Activated gamma-delta T cell treated with anti-CD3 and anti-CD28 coated beads, Interleukin-2, amount 50 U/mL, for 16 hours (primary cell): Measurements from ENCODE around the gene STXBP6.
"Not testable (repeated sequence)": the region's sequence is repeated elsewhere in the genome, so short reads cannot be mapped to it uniquely, and the experiment has no call there.

ENCODE experiments used
- DNase-seq: peaks from one replicate; pipeline ENCODE4 v3.0.0-alpha.2; 2020; ENCODE audit warnings: low read depth

STXBP6 gene

DNA sequence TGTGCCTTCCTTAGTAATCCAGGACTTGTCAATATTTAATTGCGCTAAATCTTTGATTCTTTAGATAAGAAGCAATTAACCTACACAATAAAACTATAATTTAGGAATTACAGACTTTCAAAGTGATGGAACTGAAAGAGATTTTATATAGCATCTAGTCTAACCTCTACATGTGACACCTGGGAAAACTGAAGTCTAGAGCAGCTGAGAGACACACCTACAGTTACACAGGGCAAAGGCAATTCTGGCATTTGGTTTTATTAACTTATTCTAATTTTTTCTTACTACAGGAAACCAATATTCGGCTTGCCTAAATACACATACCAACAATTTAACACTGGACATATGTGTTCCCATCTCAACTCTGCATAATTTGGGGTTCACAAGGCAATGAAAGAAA, 196.5 kb downstream of the STXBP6 start:
- DNase-seq = no peak

DNA sequence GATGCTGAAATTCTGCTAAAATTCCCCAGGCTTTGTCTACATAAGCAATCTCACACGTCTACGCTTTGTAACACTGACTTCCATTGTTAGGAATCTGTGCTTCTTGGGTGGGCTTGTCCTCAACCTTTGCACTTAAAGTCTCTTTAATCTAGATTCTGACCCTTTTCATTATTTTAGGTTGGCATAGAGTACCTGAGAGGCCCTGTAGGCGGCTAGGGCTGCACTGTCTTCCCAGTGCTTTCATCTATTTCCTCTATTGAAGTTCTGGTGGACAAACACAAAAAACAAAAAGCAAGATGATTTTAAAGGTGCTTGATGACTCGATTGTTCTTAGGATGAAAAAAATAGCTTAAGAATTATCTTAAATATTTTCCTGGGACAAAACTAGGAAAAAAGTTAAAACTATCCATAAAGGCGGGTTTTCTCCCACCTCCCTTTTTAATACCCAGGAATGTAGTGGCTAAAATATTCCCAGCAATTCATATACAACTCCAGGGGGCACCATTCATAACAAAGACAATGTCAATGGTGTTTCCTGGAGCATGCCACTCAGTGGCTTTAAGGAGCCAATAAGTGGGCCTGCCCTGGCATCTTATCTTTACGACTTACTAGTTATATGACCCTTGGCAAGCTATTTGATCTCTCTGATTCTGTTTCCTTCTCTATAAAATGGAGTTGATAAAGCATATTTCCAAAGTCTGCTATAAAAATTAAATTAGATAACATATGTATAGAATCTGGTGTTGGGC, 197.5 kb downstream of the STXBP6 start:
- no peak for DNase-seq

DNA sequence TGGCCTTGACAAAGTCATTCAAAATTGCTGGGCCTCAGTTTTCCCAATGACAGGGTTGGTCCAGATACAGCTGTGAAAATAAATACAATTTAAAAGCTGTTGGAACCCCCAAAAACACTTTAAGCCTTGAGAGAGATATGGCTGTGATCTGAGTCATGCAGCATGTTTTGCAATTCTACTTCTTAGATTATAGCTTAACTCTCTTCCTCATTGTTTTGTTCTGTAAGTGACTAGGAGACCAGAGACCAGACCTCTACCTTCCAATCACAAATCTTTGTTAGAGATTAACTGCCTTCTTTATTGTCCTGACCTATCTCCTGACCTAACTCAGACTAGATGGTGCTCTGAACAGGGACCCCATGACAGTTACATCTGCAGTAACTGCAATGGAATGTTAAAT, 198.1 kb downstream of the STXBP6 start:
- DNase-seq = no peak

DNA sequence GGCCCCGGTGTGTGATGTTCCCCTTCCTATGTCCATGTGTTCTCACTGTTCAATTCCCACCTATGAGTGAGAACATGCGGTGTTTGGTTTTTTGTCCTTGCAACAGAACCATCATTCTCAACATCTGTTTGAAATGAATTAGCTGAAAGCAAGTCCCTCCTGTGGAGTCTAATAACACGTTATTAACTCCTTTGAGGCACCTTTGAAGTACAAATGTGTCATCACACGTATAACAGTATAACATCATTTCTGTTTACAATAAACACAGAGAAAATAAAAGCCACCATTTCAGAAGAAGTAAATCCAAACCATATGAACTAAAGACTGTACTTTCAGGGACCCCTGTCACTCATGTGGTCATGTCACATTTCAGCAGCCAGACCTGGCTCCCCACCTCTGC, 198.5 kb downstream of the STXBP6 start:
- no peak for DNase-seq

DNA sequence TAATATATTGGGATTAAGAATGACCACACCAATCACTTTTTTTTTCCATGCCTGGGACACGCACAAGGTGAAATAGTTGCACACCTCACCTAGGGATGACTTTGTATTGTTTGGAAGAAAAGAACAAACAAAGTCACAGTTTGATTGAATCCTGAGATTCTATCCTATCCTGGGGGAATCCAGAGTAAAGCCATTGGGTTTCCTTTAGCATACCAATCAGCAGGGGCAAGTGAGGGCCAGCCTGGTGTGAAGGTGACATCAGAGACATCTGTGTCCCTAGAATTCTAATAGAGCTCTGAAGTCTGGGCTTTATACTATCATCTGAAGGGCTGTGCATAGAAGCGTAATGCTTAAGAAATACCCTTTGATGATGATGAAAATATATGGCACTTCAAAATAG, 199.9 kb downstream of the STXBP6 start:
- no peak for DNase-seq

DNA sequence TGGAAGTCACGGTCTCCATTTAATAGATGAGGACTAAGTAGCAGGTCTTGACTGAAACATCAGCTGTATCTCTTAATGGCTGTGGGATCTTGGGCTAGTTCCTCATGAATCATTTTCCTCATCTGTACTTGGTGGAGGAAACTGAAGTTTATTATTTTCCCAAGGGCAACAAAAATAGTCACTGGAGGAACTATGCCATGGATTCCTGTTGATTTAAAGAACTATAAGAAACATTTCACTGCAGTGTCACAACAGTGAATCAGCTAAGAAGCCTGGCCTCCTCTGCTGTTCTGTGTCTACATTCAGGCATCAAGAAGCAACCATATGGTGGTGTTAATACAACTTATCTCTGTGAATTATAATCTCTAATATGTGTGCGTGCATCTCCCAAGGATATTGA, 200.5 kb downstream of the STXBP6 start:
- no peak for DNase-seq

DNA sequence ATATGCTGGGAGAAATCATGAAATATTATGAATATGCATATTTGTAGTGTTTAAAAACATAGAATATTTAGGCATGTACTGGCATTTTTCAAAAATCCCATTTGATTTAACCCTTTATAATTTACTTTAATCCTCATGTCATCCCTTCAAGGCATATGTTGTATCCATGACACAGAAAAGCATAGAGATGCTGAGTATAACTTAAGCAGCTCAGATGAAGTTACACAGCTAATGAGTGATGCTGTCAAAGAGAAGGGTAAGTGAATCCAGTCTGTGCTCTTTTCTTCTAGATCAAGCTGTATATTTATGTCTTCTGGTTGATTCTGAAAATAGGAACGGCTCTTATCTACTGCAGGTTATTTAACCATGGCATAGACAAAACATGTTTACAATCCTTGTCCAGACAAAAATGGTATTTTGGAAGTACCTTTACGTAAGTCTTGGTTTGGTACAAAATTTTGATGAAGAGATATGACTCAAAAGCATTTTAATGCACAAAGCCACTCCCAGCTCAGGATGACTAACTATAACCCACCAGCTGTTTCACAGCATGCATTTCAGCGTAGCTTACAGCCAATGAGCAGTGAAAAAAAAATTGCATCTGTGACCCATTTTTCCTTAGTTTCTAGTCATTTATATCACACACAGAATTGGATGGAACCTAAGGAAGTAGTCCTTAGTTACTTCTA, 201.7 kb downstream of the STXBP6 start:
- no peak for DNase-seq

DNA sequence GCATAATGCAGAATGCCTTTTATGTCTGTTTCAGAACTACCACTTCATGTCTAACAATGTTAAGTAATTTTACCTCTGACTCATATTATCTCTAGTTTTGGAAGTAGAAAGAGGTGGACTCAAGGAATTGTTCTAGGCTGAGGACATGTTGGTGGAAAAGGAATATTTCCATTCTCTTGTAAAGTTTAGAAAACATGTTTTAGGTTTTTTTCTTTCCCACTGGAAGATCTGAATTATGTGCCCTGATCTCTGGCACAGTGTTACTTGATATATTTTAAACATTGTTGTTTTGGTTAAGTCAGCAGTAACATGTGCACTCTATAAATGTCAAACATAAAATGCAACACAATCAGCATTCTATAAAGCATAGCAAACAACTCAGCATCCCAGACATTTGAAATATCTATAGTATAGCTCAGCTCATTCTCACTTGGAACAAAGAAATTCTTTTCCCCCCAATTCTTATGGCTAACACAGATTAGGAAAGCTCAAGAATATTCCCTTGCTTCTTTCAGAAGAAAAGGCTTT, 202.3 kb downstream of the STXBP6 start:
- DNase-seq = no peak

DNA sequence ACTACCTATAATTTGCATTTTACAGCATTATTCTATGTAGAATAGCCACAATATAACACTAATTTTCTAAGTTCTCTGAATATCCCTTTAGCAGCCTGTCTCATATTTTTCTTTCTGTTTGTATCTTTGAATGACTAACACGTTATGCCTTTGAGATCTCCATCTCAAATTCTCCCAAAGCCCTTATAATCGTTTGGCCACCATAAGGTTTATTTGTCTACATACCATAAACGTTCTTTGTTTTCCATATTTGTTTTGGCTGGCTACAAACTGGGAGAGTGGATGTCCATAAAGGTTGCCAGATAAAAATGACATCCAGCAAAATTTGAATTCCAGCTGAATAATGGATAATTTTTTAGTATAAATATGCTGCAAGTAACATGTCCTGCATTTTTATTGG, 203.7 kb downstream of the STXBP6 start:
- DNase-seq = no peak

DNA sequence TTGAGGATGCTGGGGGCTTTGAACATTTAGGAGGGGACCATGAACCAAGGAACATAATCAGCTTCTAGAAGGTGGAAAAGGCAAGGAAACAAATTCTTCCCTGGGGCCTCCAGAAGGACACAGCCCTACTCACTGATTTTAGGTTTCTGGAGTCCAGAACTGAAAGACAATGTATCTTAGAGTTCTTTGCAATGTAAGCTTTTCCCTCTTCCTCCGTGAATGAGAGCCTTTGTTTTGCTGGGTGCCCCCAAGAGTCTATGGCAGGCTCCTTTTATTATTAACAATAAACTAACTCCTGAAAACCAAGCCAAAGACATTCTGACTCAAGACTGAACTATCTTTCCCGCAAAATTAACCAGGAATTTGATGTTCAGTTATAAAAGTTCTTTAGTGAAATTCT, 204.1 kb downstream of the STXBP6 start:
- DNase-seq = no peak

DNA sequence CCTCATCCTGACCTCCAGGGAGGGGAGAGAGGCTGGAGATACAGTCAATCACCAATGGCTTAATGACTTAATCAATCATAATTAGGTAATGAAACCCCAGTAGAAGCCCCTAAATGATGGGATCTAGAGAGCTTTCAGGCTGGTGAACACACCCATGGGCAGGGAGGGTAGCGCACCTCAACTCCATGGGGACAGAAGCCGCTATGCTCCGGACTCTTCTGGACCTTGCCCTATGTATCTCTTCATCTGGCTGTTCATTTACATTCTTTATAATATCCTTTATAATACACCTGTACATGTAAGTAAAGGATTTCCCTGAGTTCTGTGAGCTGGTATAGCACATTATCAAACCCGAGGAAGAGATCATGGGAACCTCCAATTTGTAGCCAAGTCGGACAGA, 205.9 kb downstream of the STXBP6 start:
- DNase-seq = no peak

DNA sequence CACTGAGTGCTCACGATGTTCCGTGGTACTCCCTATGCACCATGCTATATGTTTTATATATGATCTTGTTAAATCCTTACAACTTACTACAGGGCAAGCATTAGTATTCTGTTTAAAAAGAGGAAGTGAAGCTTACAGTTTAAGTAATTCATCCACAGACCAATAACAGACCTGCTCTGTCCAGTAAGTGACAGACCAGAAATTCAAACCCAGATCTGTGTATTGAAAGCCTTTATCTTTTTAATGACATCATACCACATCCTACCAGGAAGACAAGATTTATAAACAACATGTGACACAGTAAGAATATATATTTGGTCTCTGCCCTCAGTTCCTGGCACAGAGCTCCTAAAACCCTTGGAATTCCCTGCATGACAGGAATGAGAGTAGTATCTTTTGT, 206.5 kb downstream of the STXBP6 start:
- DNase-seq = no peak

DNA sequence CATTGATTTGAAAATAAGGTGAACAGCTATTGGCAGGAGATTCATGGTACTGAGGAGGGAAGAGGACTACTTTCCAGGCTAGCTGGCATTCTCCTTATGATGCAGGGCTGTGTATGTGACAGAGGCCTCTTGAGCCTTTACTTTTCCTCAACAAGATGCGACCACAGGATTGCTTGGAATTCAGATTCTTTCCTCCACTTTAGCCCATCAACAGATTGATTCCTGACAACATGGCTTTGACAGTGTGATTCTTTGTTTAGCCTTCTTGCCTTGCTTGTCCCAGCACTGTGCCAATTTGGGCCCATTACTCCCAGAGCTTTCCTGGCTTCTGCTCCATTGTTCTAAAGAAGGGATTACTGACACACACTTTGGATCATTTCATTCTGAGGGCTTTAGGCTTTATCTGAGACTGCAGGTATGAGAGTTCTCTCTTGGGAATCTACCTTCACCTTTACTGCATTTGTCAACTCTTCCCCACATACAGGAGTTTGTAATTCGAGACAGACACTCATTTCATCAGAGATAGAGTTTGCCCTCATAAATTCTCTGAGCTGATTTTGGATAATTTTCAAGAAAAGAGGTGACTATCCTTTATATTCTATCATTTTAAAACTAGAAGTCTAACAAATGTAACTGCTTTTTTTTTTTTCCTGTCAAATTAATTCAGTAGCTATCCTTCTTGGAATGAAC, 209.6 kb downstream of the STXBP6 start:
- no peak for DNase-seq

DNA sequence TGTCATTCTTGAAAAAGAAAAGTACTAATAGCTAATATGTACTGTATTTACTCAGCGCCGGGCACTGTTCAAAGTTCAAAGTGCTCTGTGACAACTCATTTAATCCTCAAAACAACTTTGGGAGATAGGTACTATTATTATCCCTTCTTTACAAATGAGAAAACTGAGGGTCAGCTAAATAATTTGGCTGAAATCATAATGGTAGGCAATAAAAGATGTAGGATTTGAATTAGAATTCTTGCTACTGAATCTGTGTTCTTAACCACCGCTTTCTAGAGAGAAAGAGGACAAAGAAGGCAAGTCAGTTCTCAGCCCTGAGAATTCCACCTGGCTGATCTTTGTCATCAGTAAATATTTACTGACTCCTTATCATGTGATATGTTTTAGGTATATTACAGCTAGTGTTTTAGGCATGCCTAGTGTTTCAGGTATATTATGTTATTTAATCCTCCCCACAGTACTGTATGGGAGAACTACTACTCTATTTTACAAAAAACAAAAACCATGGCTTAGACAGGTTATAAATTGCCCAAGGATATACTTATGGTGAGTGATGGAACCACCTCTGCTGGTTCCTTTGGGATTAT, 210.2 kb downstream of the STXBP6 start:
- no peak for DNase-seq

DNA sequence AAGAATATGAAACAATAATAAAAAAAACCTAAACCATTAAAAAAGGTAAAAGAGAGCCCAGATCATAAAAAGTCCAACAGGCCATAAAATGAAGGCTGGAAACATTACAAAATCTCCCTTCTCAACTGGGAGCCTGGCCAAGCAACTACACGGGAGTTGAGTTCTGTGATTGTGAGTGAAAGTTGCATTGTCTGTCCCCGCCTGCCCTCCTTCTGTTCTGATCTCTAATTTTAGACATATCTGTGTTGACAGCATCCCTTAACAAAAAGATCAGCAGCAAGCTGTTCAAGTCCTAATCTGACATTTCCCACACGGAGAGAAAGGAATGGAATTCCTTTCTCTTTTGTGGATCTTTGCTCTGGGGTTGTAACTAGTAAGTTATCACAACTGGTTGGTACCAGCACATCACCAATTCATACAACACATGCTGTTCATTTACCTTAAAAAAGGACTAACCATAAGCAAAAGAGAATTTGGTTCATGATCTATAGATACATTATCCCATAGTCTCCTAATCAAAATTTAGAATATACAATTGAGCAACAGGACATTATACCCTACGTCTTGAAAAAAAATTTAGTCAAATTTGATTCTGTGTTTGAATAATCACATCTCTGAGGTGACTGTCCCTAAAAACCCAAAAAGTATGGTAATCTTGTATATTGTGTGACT, 210.9 kb downstream of the STXBP6 start:
- no peak for DNase-seq

DNA sequence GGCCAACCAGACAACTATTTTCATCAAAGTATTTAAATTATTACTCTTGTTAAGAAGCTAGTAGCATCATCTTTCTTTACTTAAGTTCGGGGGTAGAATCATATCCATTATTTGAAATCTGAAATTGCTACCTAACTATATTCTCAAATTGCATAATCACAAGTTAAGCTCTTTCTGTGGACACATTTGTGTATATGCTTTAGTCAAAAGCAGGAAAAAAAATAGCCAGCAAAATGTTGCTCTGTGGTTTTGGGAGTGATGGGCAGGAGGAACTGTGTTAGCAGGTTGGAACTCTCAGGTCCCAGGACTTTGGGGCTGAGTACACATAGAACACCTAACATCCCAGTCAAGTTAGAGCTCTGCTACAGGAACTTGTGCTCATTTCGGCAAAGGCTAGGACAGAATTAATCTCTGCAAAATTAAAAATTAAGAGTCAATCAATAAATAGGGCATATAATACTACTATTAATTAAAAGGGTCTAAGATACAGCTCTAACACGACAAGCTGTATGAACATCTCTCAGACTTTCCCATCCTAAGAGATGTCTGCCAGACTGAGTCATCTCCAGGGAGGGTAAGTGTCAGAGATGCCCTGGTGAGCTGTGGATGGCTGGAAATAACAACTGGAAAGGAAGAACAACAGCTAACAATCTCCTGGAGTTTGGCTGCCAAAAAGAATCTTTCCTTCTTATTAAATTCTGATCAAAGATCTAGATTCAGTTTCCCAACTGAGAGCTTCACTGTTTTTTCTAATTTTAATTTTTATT, 212.5 kb downstream of the STXBP6 start:
- DNase-seq = no peak

DNA sequence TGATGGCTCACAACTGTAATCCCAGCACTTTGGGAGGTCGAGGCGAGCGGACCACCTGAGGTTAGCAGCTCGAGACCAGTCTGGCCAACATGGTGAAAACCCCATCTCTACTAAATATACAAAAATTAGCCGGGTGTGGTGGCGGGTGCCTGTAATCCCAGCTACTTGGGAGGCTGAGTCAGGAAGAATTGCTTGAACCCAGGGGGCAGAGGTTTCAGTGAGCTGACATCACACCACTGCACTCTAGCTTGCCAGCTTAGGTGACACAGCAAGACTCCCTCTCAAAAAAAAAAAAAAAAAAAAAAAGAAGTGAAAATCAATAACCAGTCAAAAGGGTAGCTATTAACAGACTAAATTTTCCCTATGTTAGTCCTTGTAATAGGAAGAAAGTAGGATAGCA, 213.6 kb downstream of the STXBP6 start:
- not testable (repeated sequence) for DNase-seq

DNA sequence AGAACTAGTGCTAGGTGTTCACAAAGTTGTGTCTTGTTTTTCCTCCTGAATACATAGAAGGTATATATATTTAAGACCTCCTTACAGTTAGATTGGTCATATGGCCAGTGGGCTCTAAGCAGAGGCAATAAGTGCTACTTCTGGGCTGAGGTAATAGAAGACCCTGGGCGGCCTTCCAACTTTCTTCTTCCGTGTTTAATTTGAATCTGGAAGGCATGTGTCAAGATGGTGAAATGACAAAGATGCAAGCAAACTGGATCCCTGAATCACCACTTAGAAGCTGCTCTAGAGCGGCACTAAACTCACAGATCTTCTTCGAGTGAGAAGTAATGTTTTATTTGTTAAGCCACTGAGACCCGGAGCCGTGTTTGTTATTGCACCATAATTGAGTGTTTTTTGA, 215.0 kb downstream of the STXBP6 start:
- DNase-seq = no peak

DNA sequence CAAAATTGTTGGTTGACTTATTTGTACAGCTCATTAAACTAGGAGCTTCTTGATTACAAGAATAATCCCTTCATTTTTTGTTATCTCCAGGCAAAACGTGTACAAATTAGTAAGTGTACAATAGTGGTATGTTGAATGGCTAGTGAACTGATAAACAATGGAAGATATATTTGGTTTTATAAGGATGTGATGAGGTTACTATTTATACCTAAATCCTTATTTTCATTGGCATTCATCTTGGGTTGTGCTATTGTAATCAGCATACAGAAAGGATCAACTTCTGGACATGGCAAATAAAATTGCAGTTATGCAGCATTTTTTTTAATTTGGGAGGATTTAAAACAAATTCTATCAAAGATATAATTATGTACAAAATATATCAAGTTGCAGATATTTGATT, 216.6 kb downstream of the STXBP6 start:
- no peak for DNase-seq

DNA sequence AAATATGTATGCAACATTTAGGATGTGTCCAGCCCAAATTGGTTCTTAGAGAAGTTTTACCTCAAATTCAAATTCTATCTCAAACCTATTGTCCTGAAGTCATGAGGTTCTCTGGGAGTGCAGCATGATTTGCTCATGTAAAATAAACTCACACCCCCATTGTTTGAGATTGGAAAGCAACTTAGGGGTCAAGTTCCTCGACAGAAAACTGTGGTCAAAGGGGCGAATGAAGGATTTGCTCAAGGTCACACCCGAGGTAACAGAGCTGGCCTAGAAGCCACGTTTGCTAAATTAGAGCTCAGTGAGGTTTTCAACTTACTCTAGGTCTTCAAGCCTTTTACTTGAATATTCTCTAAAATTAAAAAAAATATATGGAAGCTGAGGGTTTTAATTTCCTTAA, 218.3 kb downstream of the STXBP6 start:
- no peak for DNase-seq

DNA sequence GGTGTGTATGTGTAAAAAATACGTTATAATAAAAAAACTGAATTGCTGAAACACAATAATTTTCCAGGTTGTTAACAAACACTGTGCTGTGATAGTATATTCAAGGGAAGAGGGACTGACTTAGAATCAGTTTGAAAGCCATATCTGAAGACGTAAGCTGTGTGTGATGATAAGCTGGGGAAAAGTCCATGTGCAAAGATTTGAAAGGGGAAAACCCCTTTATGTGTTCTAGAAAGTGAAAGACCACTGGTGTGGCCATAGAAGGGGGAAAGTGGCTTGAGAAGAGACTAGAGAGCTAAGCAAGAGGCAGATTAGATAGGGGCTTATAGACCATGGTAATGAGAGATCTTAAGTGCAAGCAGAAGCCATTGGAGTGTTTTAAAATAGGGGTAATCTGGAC, 220.1 kb downstream of the STXBP6 start:
- no peak for DNase-seq
